NCI-H187 (cell line): ENCODE measurements around the gene ARHGAP15.
"Not testable (repeated sequence)": the region's sequence is repeated elsewhere in the genome, so short reads cannot be mapped to it uniquely, and the experiment has no call there.

ENCODE experiments used
- DNase-seq, 2 experiments: peaks; one replicate each; lab custom pipeline; 2025; lab: John Stamatoyannopoulos, UW

The ARHGAP15 gene

GRCh38 chr2:143128681-143129580, at the start of gene ARHGAP15:
Gene ARHGAP15 (plus strand): TSS chr2:143129419.
- peak; percentile 9 to 20 for DNase-seq

- no peak for DNase-seq
These were observed 47.6 kb upstream of the ARHGAP15 start for GRCh38 chr2:143081616-143082015.

GRCh38 chr2:143083636-143084035, 45.6 kb upstream of the ARHGAP15 start:
- no peak for DNase-seq

- DNase-seq: no peak
These were observed 44.8 kb upstream of the ARHGAP15 start for GRCh38 chr2:143084462-143084861.

GRCh38 chr2:143085125-143085784, 44.0 kb upstream of the ARHGAP15 start:
- DNase-seq: no peak

- DNase-seq: no peak
These were observed 42.2 kb upstream of the ARHGAP15 start for GRCh38 chr2:143087033-143087432.

- DNase-seq: no peak
These were observed 40.8 kb upstream of the ARHGAP15 start for GRCh38 chr2:143088388-143088787.

GRCh38 chr2:143089520-143089919, 39.7 kb upstream of the ARHGAP15 start:
- not testable (repeated sequence) for DNase-seq

GRCh38 chr2:143110758-143111428, 18.3 kb upstream of the ARHGAP15 start:
- peak in 1 of 2 experiments; percentile 10 for DNase-seq

- DNase-seq: no peak
These were observed 12.0 kb upstream of the ARHGAP15 start for GRCh38 chr2:143117225-143117624.

GRCh38 chr2:143121079-143121478, 8.1 kb upstream of the ARHGAP15 start:
- no peak for DNase-seq

GRCh38 chr2:143121957-143122356, 7.3 kb upstream of the ARHGAP15 start:
- DNase-seq: no peak

- no peak for DNase-seq
These were observed 5.3 kb upstream of the ARHGAP15 start for GRCh38 chr2:143123911-143124310.

- DNase-seq: no peak
These were observed 4.8 kb upstream of the ARHGAP15 start for GRCh38 chr2:143124445-143124844.

- no peak for DNase-seq
These were observed 3.5 kb upstream of the ARHGAP15 start for GRCh38 chr2:143125717-143126116.

GRCh38 chr2:143132355-143132754, 3.1 kb downstream of the ARHGAP15 start:
- no peak for DNase-seq

- no peak for DNase-seq
These were observed 4.6 kb downstream of the ARHGAP15 start for GRCh38 chr2:143133783-143134182.

- DNase-seq: no peak
These were observed 9.1 kb downstream of the ARHGAP15 start for GRCh38 chr2:143138292-143138691.

GRCh38 chr2:143139835-143140393, 10.7 kb downstream of the ARHGAP15 start:
- no peak for DNase-seq

GRCh38 chr2:143140864-143141661, 11.8 kb downstream of the ARHGAP15 start:
- DNase-seq: no peak

- no peak for DNase-seq
These were observed 13.4 kb downstream of the ARHGAP15 start for GRCh38 chr2:143142598-143142997.
